Renal cortex interstitium (tissue), 11 donors: ENCODE data around the gene ATP6V1C2. TPM values are rescaled to one million over a fixed set of nuclear protein-coding genes. Genes with fewer than 3 reads are reported as not detected.

ENCODE experiments used
- DNase-seq, 11 donors: peaks; one replicate each; pipeline ENCODE4 v3.0.0-alpha.2; 2013; ENCODE audit warnings: low read depth in 9 of 11, low spot score in 4 of 11; ENCODE audit errors: extremely low read depth in 1 of 11
- polyA plus RNA-seq, 3 donors: library from polyadenylated mRNA; unstranded; fragments of 120-200 nt; gene quantifications; one replicate each; pipeline ENCODE4 v1.2.1, GENCODE V29; 2013; ENCODE audit not compliant: insufficient read length in 3 of 3

ATP6V1C2 gene
- polyA plus RNA-seq, 3 donors = 4.8 to 11.3 (median 5.1) TPM

- DNase-seq = no peak
These were observed 99.1 kb downstream of the ATP6V1C2 start for GRCh38 chr2:10820562-10820961.

GRCh38 chr2:10820978-10821695 lies 99.7 kb downstream of the ATP6V1C2 start:
- no peak for DNase-seq

DNA sequence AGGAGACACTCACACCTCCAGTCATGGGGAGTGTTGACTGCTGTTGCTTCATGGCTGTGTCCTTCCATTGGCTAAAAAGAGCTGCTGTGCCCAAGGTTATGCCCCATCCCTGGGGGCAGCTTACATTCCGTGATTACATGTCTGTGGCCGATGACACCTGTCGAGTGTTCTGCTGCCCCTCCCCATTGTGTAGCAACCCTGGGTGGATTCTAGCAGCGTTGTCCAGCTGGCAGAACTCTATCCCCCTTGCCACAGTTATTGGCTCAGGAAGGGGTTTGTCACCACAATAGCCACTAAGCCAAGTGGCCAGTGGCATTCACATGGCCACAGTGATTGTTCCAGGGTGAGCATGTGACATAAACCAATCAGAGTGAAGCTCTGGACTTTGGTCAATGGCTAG lies 102.8 kb downstream of the ATP6V1C2 start:
- DNase-seq = no peak

DNA sequence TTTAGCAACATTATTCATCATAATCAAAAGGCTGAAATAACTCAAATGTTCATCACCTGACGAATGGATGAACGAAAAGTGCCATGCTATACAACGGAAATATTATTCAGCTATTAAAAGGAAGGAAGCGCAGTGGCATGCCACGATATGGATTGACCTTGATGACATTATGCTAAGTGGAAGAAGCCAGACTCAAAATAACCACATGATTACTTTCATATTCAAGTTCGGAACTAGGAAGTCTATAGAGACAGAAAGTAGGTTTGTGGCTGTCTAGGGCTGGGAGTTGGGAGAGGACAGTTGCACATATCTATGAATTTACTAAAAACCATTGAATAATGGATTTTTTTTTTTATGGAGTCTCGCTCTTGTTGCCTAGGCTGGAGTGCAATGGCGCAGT lies 104.6 kb downstream of the ATP6V1C2 start:
- DNase-seq = no peak

GRCh38 chr2:10826625-10827024 lies 105.2 kb downstream of the ATP6V1C2 start:
- DNase-seq = no peak

DNA sequence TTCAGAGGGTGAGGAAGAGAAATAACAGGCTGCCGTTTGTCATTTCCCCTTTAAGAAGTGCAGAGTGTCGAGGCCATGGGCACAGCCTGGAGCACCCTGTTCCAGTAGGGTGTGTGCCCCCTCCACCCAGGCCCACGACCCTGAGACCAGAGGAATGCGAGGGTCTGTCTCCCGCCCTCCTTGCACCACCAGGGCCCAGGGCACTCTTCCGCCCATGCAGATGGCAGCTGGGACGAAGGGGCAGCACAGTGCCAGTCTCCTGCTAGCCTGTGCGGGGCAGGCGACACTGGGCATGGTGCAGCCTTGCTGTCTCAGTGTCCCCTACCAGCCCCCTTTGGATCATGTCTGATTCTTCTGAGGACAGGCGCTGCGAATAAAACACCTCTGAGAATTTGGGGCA lies 106.9 kb downstream of the ATP6V1C2 start:
- DNase-seq = no peak

DNA sequence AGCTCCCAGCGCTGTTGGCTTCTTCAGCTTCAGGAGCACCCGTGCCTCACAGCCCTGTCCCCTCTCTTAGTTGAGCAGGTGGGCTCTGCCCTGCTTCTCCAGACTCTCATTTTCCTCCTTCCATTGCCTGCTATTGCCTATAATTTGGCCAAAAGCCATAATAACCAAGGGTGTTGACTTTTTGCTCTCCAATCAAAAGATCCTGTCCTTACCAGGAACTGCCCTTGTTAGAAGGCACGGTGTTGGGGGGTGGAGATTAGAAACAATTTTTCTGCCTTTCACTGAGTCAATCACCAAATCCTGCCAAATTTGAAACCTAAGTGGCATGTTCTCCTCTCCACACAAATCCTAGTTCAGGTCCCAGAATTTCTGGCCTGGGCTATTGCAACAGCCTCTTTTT lies 107.9 kb downstream of the ATP6V1C2 start:
- no peak for DNase-seq

DNA sequence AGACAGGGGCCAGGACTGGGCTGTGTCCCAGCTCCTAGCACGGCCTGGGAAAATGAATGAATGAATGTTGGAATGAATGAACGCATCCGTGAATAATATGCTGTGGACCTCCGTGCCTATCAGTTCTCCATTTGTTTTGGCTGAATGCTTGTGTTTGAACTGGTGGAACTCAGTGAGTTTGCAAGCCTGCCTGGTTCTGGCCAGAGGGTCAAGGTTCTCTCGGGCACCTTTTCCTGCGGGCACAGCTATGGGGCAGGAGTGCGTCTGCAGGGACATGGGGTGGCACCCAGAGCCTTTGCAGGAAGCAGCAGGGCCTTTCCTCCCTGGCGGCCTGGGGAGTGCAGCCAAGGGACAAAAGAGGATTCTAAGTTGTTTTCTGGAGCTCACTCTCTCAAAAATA lies 108.8 kb downstream of the ATP6V1C2 start:
- DNase-seq = no peak

DNA sequence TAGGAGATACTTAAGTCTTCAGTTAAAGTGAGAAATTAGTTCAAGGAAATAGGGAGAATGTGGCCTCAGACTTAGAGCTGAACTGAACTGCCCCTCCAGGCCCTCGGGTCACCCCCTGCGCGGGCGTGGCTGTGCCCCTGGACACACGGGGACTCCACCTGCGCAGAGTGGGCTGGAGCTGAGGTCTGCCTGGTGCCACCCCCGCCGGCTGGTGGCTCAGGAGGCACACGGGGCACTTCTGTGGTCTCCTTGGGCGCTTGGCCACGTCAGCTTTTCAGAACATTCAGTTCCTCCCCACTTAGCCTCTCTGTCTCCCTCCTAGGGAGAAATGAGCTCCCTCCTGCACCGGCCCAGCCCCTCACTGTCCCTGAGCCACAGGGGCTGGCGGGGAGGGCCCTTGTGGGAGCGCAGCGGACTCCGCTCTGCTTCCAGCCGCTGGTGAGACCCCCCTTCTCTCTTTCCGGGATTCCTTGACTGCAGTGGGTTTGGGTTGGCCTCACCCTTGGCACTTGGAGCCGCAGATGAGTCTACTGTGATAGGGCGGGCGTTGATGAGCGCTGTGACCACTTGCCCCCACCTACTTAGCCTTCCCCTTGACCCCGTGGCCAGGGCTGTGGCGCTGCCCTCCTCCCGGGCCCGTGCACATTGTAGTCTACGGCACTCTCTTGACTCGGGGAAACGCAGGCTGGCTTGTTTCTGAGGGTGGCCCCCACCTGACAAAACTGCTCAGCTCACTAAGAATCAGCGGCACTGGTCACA lies 109.4 kb downstream of the ATP6V1C2 start:
- DNase-seq = no peak

DNA sequence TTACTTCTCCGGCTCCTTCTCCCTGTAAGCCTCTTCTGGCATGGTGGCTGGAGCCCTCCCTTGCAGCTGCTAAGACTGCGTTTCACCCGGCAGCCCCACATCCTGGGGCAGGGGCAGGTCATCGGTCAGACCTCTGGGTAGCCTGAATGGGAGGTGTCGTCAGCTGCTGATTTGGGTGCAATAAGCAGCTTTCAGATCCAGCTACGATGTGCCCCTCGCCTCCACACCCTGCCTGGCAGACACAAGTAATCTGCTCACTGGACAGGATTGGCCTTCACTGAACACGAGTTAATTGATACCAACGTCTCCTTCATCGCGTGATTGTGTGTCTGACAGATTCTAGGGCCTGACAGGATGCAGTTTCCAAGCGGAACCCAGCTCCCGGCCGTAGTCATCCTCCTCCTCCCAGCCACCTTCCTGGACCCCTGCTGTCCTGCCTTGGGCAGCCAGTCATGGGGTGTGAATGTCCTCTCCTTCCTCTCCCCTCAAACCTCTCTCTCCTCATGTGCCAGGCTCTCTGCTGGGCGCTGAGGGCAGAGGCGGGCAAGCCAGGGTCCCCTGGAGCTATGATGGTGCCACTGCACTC lies 110.1 kb downstream of the ATP6V1C2 start:
- DNase-seq = no peak

DNA sequence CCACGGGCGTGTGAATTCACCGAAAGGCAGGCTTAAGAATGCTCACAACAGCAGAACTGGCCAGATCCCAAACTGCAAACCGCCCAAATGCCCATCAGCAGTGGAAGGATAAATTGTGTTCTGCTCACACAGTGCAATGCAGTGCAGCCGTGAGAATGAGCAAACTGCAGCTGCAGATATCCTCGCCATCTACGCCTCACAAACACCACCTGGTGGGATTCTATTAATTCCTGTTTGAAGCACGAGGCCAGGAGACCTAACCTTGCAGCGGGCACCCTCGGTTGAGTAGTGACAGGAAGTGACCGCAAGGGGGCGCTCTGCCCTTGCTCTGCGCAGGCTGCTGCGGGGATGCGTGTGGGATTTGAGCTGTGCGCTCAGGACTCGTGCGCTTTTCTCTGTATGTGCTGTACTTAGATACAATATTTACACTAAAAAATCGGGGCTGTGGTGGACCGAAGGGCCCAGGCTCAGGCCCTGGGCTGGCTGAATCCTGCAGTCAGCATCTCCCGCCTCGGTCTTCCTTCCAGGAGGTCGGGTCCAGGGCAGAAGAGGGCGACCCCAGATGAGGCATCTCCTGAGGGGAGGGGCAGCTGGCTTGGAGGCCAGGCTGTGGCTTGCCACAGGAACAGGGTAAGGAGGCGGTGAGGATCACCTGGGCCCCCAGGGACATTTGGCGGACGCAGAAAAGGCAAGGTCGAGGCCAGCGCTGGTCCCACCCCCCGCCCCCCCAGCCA lies 110.9 kb downstream of the ATP6V1C2 start:
- DNase-seq = peak; percentile 63 to 84 (median 77)

DNA sequence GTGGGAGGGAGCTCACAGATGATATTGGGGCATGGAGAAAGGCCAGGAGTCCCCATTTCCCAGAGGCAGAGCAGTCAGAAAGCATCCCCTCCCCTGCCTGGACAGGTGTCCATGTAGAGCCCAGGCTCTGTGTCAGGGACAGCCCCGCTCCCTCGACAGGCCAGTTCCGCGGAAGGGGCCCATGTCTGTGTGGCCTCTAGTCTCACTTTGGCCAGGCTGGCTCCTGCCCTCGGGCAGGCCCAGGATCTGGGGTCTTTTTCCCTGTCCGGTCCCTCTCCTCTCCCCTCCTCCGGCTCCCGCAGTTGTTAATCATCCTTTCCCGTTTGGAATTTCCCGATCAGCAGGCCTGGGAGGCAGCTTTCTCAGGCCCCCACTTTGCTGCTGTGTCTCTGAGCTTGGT lies 111.6 kb downstream of the ATP6V1C2 start:
- DNase-seq = no peak

DNA sequence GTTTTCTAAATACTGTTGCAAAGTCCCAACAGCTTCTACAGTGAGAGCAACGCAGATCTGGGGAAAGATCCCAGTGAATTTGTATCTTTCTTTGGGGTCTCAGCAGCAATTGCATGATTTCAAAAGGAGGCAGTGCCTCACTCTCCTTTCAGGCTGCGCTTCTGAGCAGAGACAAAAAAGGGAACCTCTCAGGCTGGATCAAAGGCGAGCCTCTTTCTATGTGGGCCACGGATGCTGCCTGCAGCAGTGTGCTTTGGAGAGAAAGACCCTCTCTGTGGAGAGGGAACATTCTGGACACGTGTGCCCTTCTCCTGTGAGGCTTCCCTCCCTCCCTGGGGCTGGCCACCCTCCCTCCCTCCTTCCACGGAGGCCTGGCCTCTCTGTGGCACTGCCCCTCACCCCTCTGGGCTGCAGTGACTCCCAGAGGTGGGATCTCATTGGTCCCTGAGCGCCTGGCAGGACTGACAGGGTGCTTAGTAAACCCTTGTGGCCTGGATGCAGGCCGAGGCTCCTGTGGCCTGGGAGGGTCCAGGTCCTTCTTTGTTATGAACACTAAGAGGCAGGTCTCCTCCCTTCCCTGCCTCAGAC lies 112.7 kb downstream of the ATP6V1C2 start:
- no peak for DNase-seq

Other genes with a start within 250 kb of the ATP6V1C2 start
- gene NOL10, start 31.7 kb upstream of the ATP6V1C2 start, polyA plus RNA-seq = 10 to 100 TPM; 25.5 to 32.7 (median 27.2) TPM
- gene PDIA6, start 91.2 kb downstream of the ATP6V1C2 start, polyA plus RNA-seq = 100 to 1,000 TPM; 335 to 375 (median 363) TPM
- 1 to 10 TPM in 2 of 3 donors, under 1 TPM in 1; 1.00 to 1.4 (median 1.2) TPM for gene KCNF1, start 190.3 kb downstream of the ATP6V1C2 start, polyA plus RNA-seq